Daoy (cell line): ENCODE results near the gene RNF157. TPM values are rescaled to one million over a fixed set of nuclear protein-coding genes. Genes with fewer than 3 reads are reported as not detected.
A peak's percentile ranks its signal among the peaks of the same experiment; 100 is the strongest.

Experiments
- DNase-seq: peaks from one replicate; pipeline ENCODE4 v3.0.0-alpha.2; 2015; ENCODE audit warnings: low read depth
- total RNA-seq: library from RNA; depleted of rRNA; stranded (reverse); fragments of >200 nt; shearing (Covaris generic); gene quantifications from 2 replicates; pipeline ENCODE4 v1.2.3, GENCODE V29; 2014; rRNA removed

Gene RNF157
- total RNA-seq, result 4.8 and 7.3 TPM in 2 replicates

DNA sequence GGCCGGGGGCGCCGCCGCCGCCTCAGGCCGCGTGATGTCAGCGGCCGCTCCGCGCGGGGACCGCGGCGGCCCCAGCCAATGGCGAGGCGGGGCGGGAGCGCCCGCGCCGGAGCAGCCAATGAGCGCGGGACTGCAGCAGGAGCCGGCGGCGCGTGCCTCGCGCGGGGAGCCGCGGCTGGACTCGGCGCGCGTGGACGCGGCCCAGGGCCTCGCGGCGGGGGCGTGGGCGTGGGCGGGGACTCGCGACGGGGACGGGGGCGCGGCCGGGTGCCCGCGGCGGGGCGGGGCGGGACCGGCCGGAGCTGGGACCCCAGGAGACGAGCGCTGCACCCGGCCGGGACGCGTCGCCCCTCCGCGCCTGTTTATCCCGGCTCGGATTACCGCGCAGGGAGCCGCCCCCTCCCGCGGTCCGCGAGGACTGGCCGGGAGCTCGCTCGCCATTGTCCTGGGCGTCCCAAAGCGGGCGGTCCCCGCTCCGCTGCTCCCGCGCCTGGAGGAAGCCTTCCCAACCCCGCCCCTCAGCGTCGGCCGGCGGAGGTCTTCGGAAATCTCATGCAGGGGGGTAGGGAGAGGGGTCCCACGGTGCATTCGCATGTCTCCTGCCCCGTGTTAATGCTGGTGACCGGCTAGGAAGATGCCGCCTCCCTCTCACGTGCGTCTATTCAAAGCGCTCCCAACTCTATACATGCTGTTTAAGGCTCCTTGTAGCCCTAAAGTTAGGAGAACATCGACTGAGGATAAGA, at the start of gene RNF157:
Gene RNF157, minus strand, starts transcription at position 33 of the 743 bp plus-strand sequence. CDS start 253 bp downstream, outside the sequence.
- DNase-seq, result peak; percentile 75

DNA sequence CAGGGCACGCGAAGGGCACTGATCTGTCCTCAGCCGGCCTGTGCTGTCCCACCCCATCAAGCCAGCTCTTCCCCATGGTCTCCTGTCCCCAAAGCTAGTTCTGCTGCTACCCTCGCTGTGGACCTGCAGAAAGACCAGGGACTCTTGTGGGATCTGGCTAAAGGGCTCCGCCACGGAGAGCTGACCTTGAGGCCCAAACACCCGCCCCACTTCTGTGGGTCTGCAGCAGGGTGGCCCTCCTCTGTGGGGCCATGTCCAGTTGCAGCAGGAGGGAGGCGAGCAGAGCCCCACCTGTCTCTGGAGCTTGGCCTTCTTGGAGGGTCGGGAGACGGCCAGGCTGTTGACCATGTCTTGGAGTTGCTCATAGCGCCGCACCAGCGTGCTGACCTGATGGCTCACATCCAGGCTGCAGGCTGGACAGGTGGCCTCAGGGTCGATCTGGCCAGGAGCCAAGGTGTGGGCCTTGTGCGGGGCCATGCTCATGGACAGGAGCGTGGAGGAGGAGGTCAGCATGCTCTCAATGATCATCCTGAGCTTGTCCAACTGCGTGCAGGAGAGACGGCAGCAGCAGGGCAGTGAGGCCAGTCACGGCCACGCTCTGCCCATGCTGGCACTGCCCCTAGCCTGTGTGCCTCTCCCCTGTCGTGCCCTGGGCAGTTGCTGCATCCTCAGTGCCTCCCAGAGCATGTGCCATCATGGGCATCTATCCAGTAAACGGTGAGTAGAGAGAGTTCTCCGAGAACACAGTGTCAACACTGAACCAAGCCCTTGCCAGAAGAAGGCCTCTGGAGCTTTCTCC, 41.5 kb upstream of the RNF157 start:
- DNase-seq, result no peak

DNA sequence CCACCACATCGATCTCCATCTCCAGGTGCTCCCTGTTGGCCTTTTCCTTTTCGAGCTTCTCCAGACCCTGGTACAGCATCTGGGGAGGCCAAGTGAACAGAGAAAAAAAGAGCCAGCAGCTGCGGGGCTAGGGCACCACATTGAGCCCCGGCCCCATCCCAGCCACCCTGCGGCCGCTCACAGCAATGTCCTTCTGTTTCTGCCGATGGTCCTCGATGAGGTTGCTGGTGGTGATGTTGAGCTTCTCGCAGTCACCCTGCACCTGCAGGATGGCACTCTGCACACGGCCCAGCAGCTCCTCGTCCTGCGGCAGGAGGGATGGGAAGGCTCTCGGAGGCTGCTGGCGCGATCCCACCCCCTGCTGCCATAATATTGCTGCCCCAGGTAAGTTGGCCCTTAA, 40.4 kb upstream of the RNF157 start:
- DNase-seq, result no peak

DNA sequence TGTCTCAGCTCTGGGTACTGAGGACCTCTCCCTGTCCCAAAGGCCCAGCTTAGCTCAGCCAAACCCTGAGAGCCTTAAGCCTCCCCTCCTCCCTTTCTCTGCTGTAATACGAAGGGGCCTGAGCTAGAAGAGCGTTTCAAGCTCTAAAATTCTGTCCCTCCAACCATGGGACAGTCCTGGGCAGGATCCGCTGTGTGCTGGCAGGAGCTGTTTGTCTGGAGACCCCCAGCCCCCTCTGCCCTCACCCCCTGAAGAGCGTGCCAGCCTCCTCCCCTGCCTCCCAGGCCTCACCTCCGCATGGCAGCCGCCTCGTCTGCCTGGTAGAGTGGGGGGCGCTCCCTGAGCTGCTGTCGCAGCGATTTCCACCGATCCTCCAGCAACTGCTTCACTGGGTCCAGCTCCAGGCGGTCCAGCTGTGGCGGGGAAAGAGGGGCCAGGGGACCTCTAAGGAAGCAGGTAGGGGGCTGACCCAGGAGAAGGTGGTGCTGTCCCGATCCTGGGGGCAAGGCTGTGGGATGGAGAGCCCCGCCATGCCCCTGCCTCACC, 39.5 kb upstream of the RNF157 start:
- DNase-seq, result no peak

DNA sequence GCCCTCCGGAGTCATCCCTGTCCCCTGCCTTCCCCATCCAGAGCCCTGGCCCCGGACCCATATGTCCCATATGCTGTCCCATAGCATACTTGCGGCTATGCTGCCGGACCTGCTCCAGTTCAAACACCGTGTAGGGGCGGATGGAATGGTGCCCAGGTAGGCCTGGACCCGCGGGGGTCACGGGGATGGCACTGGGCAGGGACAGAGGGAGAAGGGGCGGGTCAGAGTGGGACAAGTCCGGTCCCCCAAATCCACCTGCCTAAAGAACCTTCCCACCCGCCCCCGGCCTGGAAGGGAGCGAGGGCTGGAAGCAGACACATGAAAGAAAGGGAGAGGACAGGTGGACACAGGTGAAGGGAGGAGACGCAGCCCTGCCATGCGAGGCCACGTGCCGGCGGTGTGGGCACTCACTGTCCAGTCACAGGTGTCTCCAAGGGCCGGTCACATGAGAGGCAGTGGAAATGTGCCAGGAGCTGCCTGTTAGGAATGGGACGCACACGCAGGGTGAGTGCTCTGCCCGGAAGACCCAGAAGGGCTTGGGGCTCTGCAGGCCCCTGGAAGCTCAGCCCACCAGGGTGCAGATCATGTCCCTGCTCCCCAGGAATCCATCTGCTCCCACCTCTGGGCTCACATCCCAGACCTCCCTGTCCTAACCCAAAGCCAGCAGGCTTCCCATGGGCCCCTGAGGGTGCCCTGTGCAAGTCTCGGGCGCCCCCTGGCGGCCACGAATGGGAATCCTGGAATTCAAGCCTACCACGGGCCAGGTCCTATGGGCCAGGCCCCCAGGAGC, 38.9 kb upstream of the RNF157 start:
- DNase-seq, result peak; percentile 80

DNA sequence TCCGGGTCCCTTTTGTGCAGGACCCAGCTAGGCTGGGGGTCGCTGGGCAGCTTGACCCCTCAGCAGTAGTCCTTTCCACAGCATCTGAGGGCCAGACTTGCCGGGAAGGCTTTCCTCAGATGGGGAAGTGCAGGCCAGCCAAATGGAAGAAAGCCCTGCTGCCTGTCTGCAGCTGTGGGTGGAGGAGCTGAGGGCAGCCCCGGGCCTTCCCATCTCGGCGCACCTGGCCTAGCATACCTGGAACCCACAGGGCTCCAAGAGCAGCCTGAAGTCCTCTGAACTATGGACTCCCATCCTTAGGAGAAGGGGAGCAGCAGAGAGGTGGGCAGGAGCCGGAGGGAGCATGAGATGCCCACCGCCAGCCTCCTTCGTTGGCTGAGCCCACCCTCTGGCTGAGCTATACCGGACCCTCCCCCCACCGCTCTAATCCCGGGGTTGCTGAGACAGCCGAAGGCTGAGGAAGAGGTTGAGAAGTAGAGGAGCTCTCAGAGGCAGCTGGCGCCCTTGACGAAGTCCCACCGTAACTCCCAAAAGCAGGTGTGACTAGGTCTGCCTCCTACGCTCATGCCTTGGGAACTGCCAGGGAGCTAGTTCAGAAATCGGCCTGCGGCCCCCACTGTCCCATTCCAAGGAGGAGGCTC, 38.1 kb upstream of the RNF157 start:
- DNase-seq, result no peak

DNA sequence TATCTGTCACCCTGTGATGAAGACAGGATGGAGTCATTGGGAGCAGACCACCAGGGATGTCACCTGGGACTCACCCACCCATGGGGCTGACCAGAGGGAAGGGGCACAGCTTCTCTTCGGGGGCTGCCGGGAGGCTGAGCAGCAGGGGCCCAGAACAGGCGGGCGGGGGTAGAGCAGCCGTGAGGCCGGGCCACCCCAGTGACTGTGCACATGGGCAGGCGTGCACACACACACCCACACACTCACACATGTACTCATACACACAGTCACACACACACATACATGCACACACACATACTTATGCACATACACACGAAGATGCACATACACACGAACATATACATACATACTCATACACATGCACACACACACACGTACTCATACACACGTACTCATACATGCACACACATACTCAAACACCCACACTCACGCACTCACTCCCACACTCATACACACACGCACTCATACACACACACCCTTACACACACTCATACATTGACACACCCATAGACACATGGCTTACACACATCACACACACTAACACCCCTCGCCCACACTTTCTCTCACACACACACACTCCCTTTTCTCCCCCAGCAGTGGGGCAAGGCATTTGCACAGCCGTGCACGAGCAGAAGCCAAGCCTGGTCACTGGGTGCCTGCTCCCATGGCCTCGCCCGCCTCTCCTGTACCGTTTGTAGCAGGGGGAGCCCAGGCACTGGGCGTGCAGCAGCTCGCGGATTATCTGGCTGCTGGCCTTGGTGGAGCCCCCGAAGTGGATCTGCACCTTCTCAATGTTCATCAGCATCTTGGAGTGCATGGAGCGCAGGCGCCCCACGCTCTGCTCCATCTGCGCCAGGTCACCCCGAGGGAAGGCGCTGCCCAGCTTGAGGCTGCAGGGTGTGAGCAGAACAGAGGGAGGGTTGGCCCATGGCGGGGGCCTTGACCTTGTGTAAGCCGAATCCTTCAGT, 37.3 kb upstream of the RNF157 start:
- DNase-seq, result no peak

DNA sequence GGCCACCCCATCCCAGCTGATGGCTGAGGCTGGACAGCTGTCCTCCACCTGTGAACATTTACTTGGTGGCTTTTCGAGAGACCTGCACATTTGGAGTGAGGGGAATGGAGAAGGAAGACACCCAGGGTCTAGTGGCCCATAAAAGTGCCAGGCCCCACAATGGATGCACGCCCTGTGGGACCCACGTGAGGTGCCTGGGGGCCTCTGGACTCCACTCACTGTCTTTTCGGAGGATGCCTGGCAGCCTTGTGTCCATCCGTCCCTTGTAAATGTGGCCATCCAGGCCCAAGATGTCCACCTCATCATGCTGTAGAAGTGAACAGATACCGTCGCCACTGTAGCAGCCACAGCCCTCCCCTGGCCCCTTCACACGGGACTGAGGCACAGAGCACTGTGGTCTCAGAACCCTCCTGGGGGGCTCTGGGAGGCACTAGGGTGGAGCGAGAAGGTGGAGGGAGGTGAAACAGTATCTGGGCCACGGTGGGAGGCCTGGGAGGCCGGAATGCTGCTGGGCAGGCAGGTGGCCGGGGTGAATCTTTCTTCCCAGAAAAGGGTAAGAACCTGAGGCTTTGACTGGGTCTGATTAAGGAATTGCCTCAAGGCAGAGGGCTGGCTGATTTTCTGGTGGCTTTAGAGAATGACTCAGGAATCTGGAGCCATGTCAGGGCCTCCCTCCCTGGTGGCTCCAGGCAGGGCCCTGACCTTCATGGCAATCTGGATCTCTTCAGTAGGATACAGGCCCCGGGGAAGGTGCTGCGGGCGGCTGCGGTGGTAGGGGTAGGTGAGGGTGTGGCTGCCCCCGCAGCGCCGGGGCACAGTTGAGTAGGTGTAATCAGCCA, 36.4 kb upstream of the RNF157 start:
- DNase-seq, result peak; percentile 44

DNA sequence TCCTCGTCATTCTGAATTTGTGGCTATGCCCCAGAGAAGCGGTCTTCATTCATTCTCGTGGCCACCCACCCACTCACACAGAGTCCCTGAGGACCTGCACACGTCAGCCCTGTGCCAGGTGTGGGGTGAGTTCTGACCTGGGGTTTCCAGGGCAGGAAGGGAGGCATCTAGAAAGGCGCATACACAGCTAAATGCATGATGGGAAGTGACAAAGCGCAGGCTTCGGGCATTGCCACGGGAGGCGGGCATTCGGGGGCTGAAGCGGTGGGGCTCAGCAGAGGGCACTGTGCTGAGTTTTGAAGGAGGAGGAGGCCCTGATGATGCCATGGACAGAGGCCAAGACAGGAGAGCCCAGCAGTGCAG, 35.8 kb upstream of the RNF157 start:
- DNase-seq, result no peak

DNA sequence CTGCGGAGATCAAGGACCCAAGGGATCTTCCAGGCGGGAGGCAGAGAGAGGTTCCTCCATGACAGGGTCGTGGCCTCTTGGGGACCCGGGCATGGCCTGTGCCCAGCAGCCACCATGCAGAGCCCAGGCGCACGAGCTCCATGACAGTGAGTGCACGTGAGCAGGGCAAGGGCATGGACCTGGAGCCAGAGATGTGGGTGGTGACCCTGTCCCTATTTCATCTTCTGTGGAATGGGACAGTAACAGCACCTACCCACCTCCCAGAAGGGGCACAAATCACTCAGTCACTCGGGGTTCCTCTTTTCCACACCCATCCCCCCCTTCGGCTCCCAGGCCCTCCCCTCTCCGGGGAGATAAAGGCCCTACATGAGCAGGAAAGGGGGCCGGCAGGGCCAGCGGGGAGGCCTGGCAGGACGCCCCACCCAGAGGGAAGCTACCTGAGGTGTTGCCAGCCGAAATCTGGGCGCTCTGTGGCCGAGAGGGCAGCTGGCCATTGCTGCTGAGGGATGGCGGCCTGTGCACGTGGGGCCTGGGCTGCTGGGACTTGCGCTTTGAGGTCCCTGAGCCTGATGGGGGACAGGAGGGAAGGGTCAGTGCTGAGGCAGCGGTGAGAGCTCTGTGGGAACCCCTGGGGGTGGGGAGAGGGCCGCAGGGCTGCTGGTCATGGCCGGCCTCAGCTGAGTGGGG, 35.2 kb upstream of the RNF157 start:
- DNase-seq, result no peak

DNA sequence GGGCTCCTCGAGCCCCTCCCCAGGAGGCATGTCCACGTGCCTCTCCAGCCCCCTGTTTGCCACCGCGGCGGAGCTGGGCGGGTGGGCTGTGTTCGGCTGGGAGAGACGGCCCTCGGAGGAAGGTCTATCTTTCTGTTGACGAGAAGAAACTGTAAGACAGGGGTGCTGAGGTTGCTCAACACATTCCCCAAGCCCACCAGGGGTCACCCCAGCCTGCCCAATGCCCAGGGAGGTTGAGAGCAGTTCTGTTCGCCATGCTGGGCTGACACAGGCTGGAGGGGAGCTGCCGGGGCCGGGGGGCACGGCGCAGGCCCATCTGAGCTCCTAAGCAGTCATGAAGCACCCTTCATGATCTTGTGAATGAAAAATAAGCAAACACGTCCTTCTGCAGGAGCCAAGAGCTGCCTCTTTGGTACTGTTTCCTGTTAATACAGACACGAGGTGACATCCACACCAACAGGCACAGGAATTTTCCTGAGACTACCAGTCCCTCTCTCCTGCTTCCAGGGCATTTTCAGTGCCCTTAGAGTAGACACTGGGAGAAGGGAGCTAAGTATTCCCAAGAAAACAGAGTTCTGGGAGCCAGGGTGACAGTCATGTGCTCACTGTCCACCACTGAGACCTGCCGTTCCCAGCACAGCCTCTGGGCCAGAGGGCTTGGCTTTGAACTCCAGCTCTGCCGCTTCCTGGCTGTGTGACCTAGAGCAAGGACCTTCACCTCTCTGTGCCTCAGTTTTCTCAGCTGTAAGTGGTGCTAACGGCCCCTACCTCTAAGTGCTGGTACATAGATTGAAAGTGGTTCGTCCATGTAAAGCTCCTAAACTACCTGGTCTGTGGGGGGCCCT, 34.0 kb upstream of the RNF157 start:
- no peak for DNase-seq

DNA sequence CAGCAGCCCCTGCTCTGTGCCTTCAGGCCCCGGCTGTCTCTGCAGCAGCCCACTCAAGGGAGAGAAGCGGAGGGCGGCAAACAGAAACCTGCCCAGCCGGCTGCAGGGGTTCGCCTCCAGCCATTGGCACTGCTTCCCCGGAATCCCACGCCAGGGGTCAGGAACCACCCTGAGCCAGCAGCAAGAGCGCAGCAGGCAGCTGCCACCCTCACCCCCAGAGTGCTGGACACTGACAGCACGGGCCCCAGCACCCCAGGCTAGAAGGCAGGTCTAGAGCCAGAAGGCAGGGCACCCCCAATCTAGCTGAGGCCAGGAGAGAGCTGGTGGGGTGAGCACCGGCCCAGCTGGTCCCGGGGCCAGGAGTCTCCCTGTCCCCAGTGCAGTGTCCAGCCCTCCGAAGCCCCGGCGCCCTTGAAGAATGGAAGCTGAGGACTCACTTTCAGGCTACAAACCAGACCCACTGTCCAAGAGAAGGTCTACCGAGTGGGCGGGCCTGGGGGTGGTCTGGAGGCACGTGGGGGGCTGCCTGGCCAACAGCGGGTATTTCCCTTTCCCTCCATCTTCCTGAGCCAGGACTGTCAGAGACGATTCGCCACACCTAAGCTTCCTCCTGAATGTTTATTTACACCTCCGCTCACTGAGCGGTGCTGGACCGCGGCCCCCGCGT, 33.3 kb upstream of the RNF157 start:
- DNase-seq, result no peak

DNA sequence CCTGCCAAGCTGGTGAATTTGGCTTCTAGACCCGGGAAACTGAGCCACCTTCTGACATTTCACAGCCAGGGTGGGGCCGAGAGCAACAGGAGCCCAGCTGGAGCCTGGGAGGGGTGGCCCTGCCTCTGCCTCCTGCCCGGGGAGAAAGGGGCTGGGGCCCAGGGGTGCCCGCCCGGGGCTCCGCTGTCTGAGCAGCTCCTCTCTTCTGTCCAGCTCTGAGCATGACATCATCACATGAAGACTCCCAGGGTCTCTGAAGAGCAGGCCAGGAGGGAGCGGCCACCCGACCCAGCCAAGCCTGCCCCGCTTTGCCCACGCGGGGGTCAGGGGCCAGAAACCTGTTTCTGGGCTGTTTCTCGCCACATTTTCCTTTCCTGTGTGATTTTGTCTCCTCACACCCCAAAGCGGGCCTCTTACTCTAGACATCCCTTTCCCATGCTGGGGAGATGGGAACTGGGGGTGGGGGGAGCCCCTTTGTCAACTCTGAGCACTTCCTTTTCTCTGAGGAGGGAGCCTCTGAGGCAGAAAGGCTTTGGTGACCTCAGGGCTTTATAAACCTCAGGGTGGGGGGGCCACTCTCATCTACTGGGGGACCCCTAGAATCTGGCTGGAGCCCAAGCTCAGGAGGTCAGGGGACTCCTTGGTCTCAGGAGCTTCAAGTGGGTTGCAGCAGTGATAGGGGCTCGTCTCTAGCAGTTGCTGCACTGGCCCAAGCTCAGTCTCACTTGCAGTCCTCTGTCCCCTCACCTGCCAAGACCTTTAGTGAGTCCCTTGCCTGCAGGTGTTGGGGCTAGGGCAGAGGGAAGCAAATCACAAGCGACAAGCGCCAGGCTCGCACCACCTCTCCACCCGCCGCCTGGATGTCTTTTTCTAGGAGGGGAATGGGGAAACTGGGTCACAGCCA, 32.5 kb upstream of the RNF157 start:
- no peak for DNase-seq

DNA sequence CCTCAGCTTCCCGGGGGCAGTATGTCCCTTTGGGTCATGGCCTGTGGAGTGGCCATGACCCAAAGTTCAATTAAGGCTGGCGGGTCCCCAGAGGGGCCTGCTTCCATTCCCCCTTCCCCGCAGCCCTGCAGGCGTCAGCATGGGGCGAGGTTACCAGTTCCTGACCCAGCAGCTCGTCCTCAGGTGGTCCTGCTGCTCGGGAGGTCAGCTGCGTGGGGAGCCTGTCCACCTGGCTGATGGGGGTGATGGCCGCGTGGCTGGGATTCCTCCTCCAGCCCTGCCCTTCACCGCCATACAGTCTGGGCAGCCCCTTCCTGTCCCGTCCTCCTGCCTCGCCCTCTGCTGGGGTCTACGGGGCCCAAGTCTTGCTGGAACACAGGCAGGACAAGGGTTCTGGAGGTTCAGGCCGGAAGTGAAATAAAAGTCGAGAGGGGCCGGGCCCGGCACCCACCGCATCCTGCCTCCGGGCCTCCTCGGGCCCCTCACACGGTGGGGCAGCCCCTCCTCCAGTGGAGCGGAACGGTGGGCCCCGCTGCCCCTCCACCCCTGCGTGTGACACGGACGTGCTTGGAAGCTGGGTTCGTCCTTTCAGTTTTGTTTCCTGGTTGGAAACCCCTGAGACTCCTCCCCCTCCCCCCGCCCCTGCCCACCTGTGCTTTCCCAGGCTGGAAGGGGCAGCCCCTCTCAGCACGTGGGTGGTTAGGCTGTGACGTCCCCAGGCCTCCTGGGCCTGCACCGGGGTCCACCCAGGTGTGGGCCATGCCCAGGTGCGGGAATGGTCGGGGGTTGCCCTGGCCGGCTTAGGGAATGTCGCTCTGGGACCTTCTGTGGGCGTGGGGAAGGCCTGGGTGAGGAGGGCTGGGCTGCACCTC, 31.6 kb upstream of the RNF157 start:
- no peak for DNase-seq
